OCI-LY3 (cell line): Measurements from ENCODE around the gene MIDN.

Experiments used
- H2AFZ ChIP-seq: fragments of 200-600, 300-600 bp; shearing (Covaris generic); 2 replicates; pipeline ENCODE4 v1.6.0; 2014; ENCODE audit warnings: antibody characterized with exemption, low read depth, low read length
- H3K27ac ChIP-seq: fragments of 200-600, 300-600 bp; sonication (generic); 2 replicates; pipeline ENCODE4 v1.5.1; 2014; ENCODE audit warnings: mild to moderate bottlenecking, low read length, moderate library complexity, mixed read lengths
- H3K27me3 ChIP-seq: fragments of 200-600, 300-600 bp; sonication (generic); 2 replicates; pipeline ENCODE4 v1.6.1; 2014; ENCODE audit warnings: low read depth, low read length, mixed read lengths
- H3K36me3 ChIP-seq: fragments of 200-600, 300-600 bp; sonication (generic); replicated peaks from 2 replicates; pipeline ENCODE3; 2014; ENCODE audit warnings: low read depth, low read length, mixed read lengths
- H3K4me1 ChIP-seq: fragments of 300-600, 200-600 bp; sonication (generic); 2 replicates; pipeline ENCODE4 v1.6.1; 2014; ENCODE audit warnings: low read length, mixed read lengths
- H3K4me2 ChIP-seq: fragments of 200-600, 300-600 bp; sonication (generic); 2 replicates; pipeline ENCODE4 v1.6.1; 2014; ENCODE audit warnings: low read length, mixed read lengths
- H3K4me3 ChIP-seq: fragments of 300-600, 200-600 bp; sonication (generic); 2 replicates; pipeline ENCODE4 v1.5.1; 2014; ENCODE audit warnings: antibody characterized with exemption, mild to moderate bottlenecking, low read length, moderate library complexity
- H3K79me2 ChIP-seq: fragments of 300-600, 200-600 bp; shearing (Covaris generic); 2 replicates; pipeline ENCODE4 v1.6.1; 2014; ENCODE audit warnings: mild to moderate bottlenecking, low read length, mixed read lengths
- H3K9ac ChIP-seq: fragments of 300-600, 200-600 bp; shearing (Covaris generic); 2 replicates; pipeline ENCODE4 v1.6.0; 2014; ENCODE audit warnings: mild to moderate bottlenecking, low read length, moderate library complexity
- H3K9me3 ChIP-seq: fragments of 200-600, 300-600 bp; shearing (Covaris generic); 2 replicates; pipeline ENCODE4 v1.6.1; 2014; ENCODE audit warnings: low read length, mixed read lengths; ENCODE audit not compliant: insufficient read depth
- H4K20me1 ChIP-seq: fragments of 200-600, 300-600 bp; sonication (generic); 2 replicates; pipeline ENCODE4 v1.6.1; 2016; ENCODE audit warnings: low read length, mixed read lengths; ENCODE audit not compliant: insufficient read depth
- CTCF ChIP-seq: fragments of 200-600, 300-600 bp; sonication (generic); IDR thresholded peaks from 2 replicates; pipeline ENCODE4 v1.5.1; 2014; ENCODE audit warnings: antibody characterized with exemption, low read length, low read depth
- EZH2phosphoT487 ChIP-seq: fragments of 200-600 bp; shearing (Covaris generic); IDR thresholded peaks from 2 replicates; pipeline ENCODE4 v1.6.1; 2018; ENCODE audit warnings: antibody characterized with exemption, mixed run types, low read depth

MIDN gene

DNA sequence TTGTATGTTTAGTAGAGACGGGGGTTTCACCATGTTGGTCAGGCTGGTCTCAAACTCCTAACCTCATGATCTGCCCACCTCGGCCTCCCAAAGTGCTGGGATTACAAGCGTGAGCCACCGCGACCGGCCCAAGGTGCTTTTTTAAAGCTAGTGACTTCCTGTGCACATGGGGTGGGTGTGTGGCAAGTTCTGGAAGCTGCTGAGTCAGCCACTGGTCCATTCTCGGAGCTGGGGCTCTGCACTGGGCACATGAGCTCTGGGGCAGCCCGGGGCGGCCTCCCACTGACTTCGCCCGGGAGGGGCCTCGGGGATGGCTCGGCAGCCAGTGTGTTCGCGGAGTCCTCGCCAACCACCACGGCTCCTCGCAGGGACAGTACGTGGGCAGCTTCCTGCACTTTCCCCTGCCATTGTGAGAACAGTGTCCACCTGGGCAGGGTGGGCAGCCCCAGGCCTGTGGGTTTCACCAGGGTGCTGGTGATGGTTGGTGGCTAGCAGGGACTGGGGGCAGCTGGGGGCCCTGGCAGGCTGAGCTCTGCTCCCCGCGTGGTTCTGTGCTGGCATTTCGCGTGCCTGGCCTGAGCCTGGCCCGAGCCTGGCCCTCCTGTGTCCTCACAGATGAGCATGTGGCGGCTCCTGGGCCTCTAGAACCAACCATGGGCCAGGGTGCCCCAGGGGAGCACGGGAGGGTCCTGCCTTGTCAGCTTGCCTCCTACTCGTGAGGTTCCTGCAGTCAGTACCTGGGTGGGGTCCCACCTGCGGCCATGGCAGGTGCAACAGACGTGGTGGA, 22.8 kb upstream of the MIDN start:
- no peak overlapping the region for H3K9ac ChIP-seq
- no peak overlapping the region for H3K4me3 ChIP-seq
- no peaks in the 10 kb centered on the region for H3K79me2 ChIP-seq
- H4K20me1 ChIP-seq = 0 out of 2 replicates have a peak, but pooled peaks cover 3% of the 10 kb centered on the region
- peaks cover 15% of the 10 kb centered on the region for H3K36me3 ChIP-seq
- no peak overlapping the region for H2AFZ ChIP-seq
- H3K9me3 ChIP-seq = no peaks in the 10 kb centered on the region
- no peak overlapping the region for H3K4me2 ChIP-seq
- no peaks in the 10 kb centered on the region for H3K27me3 ChIP-seq
- H3K27ac ChIP-seq = no peak overlapping the region
- TF ChIP-seq CTCF (no peak), EZH2phosphoT487 (no peak)
- peaks cover under 1% of the 10 kb centered on the region; the same call in 1 of the 2 replicates for H3K4me1 ChIP-seq

GRCh38 chr19:1226227-1226518, 22.2 kb upstream of the MIDN start:
- TF ChIP-seq CTCF (no peak), EZH2phosphoT487 (no peak)
- H3K4me3 ChIP-seq = no peak overlapping the region
- H3K9ac ChIP-seq = no peak overlapping the region
- H3K27me3 ChIP-seq = no peaks in the 10 kb centered on the region
- H3K9me3 ChIP-seq = no peaks in the 10 kb centered on the region
- H3K4me2 ChIP-seq = no peak overlapping the region
- no peak overlapping the region for H3K27ac ChIP-seq
- no peak overlapping the region for H2AFZ ChIP-seq
- no peaks in the 10 kb centered on the region for H3K79me2 ChIP-seq
- H3K36me3 ChIP-seq = peaks cover 14% of the 10 kb centered on the region
- H4K20me1 ChIP-seq = no peaks in the 10 kb centered on the region
- H3K4me1 ChIP-seq = peaks cover 6% of the 10 kb centered on the region; the same call in 1 of the 2 replicates

- Histone ChIP-seq H3K4me3 (no peak overlapping the region), H3K4me2 (no peak overlapping the region), H3K36me3 (peaks cover 14% of the 10 kb centered on the region), H3K9ac (no peak overlapping the region), H3K79me2 (no peaks in the 10 kb centered on the region), H3K9me3 (no peaks in the 10 kb centered on the region), H3K4me1 (peaks cover 11% of the 10 kb centered on the region), H3K27ac (no peak overlapping the region), H2AFZ (no peak overlapping the region), H3K27me3 (no peaks in the 10 kb centered on the region), H4K20me1 (no peaks in the 10 kb centered on the region)
- TF ChIP-seq CTCF = no peak
- no peak for TF ChIP-seq EZH2phosphoT487
These were observed 21.7 kb upstream of the MIDN start for GRCh38 chr19:1226522-1227303.

DNA sequence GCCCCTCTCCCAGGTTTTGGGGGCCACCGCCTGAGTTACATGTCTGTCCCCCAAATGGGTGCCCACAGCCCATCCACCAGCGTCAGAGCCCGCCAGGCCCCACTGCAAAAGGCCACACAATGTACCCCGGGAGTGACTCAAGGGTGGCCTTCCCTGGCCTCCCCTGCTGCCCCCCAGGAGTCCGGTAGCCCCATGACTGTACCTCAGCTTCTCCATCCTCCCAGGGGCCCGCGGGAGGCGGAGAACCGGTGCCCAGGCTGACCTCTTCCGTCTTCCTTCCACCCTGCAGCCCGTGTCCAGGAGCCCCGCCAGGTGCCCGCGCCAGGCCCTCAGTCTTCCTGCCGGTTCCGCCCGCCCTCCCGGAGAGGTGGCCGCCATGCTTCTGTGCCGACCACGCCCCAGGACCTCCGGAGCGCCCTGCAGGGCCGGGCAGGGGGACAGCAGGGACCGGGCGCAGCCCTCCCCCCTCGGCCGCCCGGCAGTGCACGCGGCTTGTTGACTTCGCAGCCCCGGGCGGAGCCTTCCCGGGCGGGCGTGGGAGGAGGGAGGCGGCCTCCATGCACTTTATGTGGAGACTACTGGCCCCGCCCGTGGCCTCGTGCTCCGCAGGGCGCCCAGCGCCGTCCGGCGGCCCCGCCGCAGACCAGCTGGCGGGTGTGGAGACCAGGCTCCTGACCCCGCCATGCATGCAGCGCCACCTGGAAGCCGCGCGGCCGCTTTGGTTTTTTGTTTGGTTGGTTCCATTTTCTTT, 20.9 kb upstream of the MIDN start:
- H3K27me3 ChIP-seq = no peaks in the 10 kb centered on the region
- H3K27ac ChIP-seq = no peak overlapping the region
- H3K79me2 ChIP-seq = no peaks in the 10 kb centered on the region
- no peak overlapping the region for H3K9ac ChIP-seq
- no peaks in the 10 kb centered on the region for H3K9me3 ChIP-seq
- no peak overlapping the region for H3K4me3 ChIP-seq
- H3K36me3 ChIP-seq = peaks cover 14% of the 10 kb centered on the region
- no peak overlapping the region for H2AFZ ChIP-seq
- peaks cover 19% of the 10 kb centered on the region for H3K4me1 ChIP-seq
- H3K4me2 ChIP-seq = no peak overlapping the region
- TF ChIP-seq CTCF = no peak
- no peak for TF ChIP-seq EZH2phosphoT487
- no peaks in the 10 kb centered on the region for H4K20me1 ChIP-seq
